Stimulated activated naive CD8-positive, alpha-beta T cell treated with anti-CD3 and anti-CD28 coated beads, Interleukin-15, amount 100 ng/mL, for 72 hours (primary cell): ENCODE results near the gene TNFRSF4.
"Not testable (repeated sequence)": the region's sequence is repeated elsewhere in the genome, so short reads cannot be mapped to it uniquely, and the experiment has no call there.

Source experiments
- ATAC-seq: fragments of 150-1000 bp; cut with Tn5 transposase; 2 replicates; pipeline ENCODE4 v1.10.0; 2021; ENCODE audit warnings: mild to moderate bottlenecking, moderate library complexity
- DNase-seq, 2 donors: peaks; one replicate each; pipeline ENCODE4 v3.0.0; 2021 to 2022
- H3K27ac Mint-ChIP-seq, 2 donors: one replicate each; pipeline ENCODE4 v1.8.0; 2022; ENCODE audit warnings: mild to moderate bottlenecking in 2 of 2, mixed read lengths in 2 of 2, moderate library complexity in 2 of 2
- H3K27me3 Mint-ChIP-seq: one replicate; pipeline ENCODE4 v1.8.0; 2022; ENCODE audit warnings: mixed read lengths
- H3K4me1 Mint-ChIP-seq: one replicate; pipeline ENCODE4 v1.8.0; 2022; ENCODE audit warnings: mild to moderate bottlenecking, mixed read lengths
- H3K4me3 Mint-ChIP-seq, 2 donors: one replicate each; pipeline ENCODE4 v1.8.0; 2022; ENCODE audit warnings: mild to moderate bottlenecking in 2 of 2, mixed read lengths in 2 of 2, moderate library complexity in 1 of 2
- H3K9me3 Mint-ChIP-seq, 2 donors: one replicate each; pipeline ENCODE4 v1.8.0; 2022; ENCODE audit warnings: mixed read lengths in 2 of 2

TNFRSF4 gene

GRCh38 chr1:1248009-1248913 lies 34.3 kb upstream of the TNFRSF4 start:
- not testable (repeated sequence) for H3K9me3 Mint-ChIP-seq, H3K27me3 Mint-ChIP-seq, ATAC-seq, DNase-seq, H3K4me3 Mint-ChIP-seq
- H3K4me1 Mint-ChIP-seq = peaks cover 35% of the 10 kb centered on the region
- H3K27ac Mint-ChIP-seq = peak overlapping the region in 1 of 2 donors; percentile 63

GRCh38 chr1:1247341-1247913 lies 33.5 kb upstream of the TNFRSF4 start:
- ATAC-seq (no peak), DNase-seq (no peak)
- H3K4me1 Mint-ChIP-seq = peaks cover 28% of the 10 kb centered on the region
- H3K27ac Mint-ChIP-seq = peak overlapping the region in 1 of 2 donors; percentile 34
- H3K9me3 Mint-ChIP-seq = no peaks in the 10 kb centered on the region
- no peak overlapping the region for H3K4me3 Mint-ChIP-seq
- no peaks in the 10 kb centered on the region for H3K27me3 Mint-ChIP-seq

- Mint-ChIP-seq H3K9me3 (no peaks in the 10 kb centered on the region), H3K4me1 (peaks cover 28% of the 10 kb centered on the region), H3K27ac (no peak within 1 kb of the TSS), H3K4me3 (peak within 1 kb of the TSS in 1 of 2 donors; percentile 31), H3K27me3 (no peaks in the 10 kb centered on the region)
- DNase-seq (no peak), ATAC-seq (peak; percentile 3)
Measured at GRCh38 chr1:1246577-1247340, 32.8 kb upstream of the TNFRSF4 start, which contains the start of gene C1QTNF12. Gene C1QTNF12 (minus strand): TSS chr1:1246722. CDS start chr1:1246690, 32 bp downstream.

GRCh38 chr1:1245817-1246576 lies 32.0 kb upstream of the TNFRSF4 start:
- Mint-ChIP-seq H3K4me3 (peak overlapping the region in 1 of 2 donors; percentile 21), H3K27me3 (no peaks in the 10 kb centered on the region), H3K4me1 (peaks cover 24% of the 10 kb centered on the region), H3K27ac (no peak overlapping the region), H3K9me3 (no peaks in the 10 kb centered on the region)
- no peak for ATAC-seq
- DNase-seq = no peak

- Mint-ChIP-seq H3K4me3 (no peak overlapping the region), H3K9me3 (no peaks in the 10 kb centered on the region), H3K4me1 (peaks cover 17% of the 10 kb centered on the region), H3K27me3 (no peaks in the 10 kb centered on the region), H3K27ac (peak overlapping the region in 1 of 2 donors; percentile 6)
- ATAC-seq (peak; percentile 1), DNase-seq (no peak)
Measured at GRCh38 chr1:1245178-1245816, 31.3 kb upstream of the TNFRSF4 start.

- Mint-ChIP-seq H3K4me3 (no peak overlapping the region), H3K4me1 (peaks cover 8% of the 10 kb centered on the region), H3K27me3 (no peaks in the 10 kb centered on the region), H3K27ac (no peak overlapping the region), H3K9me3 (no peaks in the 10 kb centered on the region)
- no peak for DNase-seq
- no peak for ATAC-seq
Measured at GRCh38 chr1:1244192-1244811, 30.3 kb upstream of the TNFRSF4 start.

- peaks cover 8% of the 10 kb centered on the region for H3K4me1 Mint-ChIP-seq
- no peak overlapping the region for H3K4me3 Mint-ChIP-seq
- ATAC-seq (no peak), DNase-seq (no peak)
- no peak overlapping the region for H3K27ac Mint-ChIP-seq
- H3K9me3 Mint-ChIP-seq = no peaks in the 10 kb centered on the region
- no peaks in the 10 kb centered on the region for H3K27me3 Mint-ChIP-seq
Measured at GRCh38 chr1:1243807-1244191, 29.8 kb upstream of the TNFRSF4 start.

GRCh38 chr1:1243266-1243660 lies 29.3 kb upstream of the TNFRSF4 start:
- H3K27ac Mint-ChIP-seq = no peak overlapping the region
- H3K4me1 Mint-ChIP-seq = peaks cover 8% of the 10 kb centered on the region
- no peak overlapping the region for H3K4me3 Mint-ChIP-seq
- no peak for DNase-seq
- H3K27me3 Mint-ChIP-seq = no peaks in the 10 kb centered on the region
- peak; percentile 6 for ATAC-seq
- no peaks in the 10 kb centered on the region for H3K9me3 Mint-ChIP-seq

- no peak overlapping the region for H3K4me3 Mint-ChIP-seq
- no peak overlapping the region for H3K27ac Mint-ChIP-seq
- no peaks in the 10 kb centered on the region for H3K9me3 Mint-ChIP-seq
- DNase-seq (no peak), ATAC-seq (no peak)
- H3K27me3 Mint-ChIP-seq = no peaks in the 10 kb centered on the region
- H3K4me1 Mint-ChIP-seq = peaks cover 5% of the 10 kb centered on the region
Measured at GRCh38 chr1:1242461-1243265, 28.7 kb upstream of the TNFRSF4 start.

- ATAC-seq (no peak), DNase-seq (no peak)
- Mint-ChIP-seq H3K4me3 (no peak overlapping the region), H3K4me1 (no peaks in the 10 kb centered on the region), H3K27ac (no peak overlapping the region), H3K27me3 (no peaks in the 10 kb centered on the region), H3K9me3 (no peaks in the 10 kb centered on the region)
Measured at GRCh38 chr1:1241588-1242219, 27.8 kb upstream of the TNFRSF4 start.

GRCh38 chr1:1240822-1241587 lies 27.1 kb upstream of the TNFRSF4 start:
- H3K27ac Mint-ChIP-seq = peak overlapping the region in 1 of 2 donors; percentile 7
- DNase-seq (no peak), ATAC-seq (no peak)
- no peaks in the 10 kb centered on the region for H3K4me1 Mint-ChIP-seq
- no peaks in the 10 kb centered on the region for H3K9me3 Mint-ChIP-seq
- H3K4me3 Mint-ChIP-seq = no peak overlapping the region
- no peaks in the 10 kb centered on the region for H3K27me3 Mint-ChIP-seq

GRCh38 chr1:1240348-1240732 lies 26.4 kb upstream of the TNFRSF4 start:
- H3K9me3 Mint-ChIP-seq = no peaks in the 10 kb centered on the region
- ATAC-seq = no peak

More at GRCh38 chr1:1240348-1240732, 26.4 kb upstream of the TNFRSF4 start:
- Mint-ChIP-seq H3K4me3 (no peak overlapping the region), H3K4me1 (no peaks in the 10 kb centered on the region), H3K27me3 (no peaks in the 10 kb centered on the region), H3K27ac (no peak overlapping the region)
- DNase-seq = no peak
